Occipital lobe (tissue), 2 donors: ENCODE measurements around the gene UBD. TPM values are rescaled to one million over a fixed set of nuclear protein-coding genes. Genes with fewer than 3 reads are reported as not detected.

Experiments used
- DNase-seq: peaks from one replicate; lab custom pipeline; 2025; lab: John Stamatoyannopoulos, UW
- total RNA-seq: library from RNA; depleted of rRNA; stranded (reverse); fragments of >200 nt; gene quantifications from one replicate; pipeline ENCODE4 v1.2.3, GENCODE V29; 2014

UBD gene
- 0.47 TPM for total RNA-seq

DNA sequence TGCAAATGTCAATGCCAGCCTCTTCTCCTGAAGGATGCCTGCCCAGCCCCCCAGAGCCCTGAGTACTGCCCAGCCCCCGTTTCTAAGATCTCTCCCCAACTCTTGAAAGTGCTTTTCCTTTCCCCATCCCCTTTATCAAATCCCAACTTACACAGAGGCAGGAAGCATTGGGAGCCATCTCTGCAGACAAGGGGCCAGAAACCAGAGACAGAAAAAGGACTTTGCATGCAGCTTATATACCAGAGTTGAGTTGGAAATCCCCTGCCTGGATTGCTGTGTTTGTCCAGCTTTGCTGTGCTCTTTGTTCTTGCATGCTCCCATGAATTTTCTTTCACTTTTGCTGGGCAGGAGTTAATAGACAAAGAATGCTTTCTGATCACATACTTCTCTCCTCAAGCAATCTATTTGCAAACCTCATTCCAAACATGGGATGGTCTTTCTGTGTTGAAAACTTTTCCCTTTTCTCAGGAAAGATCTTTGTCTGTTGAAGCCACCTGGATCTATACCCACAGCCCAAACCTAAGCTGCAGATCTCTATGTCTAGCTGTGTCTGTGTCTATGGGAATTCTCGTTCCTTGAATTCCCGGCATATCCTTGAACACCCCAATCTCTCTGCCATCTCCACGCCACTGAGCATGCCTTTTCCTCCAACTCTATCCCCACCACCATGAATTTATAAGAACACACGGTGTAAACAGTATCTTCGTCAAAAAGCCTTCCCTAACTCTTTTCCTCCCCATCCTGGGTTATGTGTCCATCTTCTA is at the start of gene UBD:
UBD (minus strand) TSS at position 209 of the 764 bp plus-strand sequence; CDS start at position 178, 31 bp downstream.
- DNase-seq = no peak

DNA sequence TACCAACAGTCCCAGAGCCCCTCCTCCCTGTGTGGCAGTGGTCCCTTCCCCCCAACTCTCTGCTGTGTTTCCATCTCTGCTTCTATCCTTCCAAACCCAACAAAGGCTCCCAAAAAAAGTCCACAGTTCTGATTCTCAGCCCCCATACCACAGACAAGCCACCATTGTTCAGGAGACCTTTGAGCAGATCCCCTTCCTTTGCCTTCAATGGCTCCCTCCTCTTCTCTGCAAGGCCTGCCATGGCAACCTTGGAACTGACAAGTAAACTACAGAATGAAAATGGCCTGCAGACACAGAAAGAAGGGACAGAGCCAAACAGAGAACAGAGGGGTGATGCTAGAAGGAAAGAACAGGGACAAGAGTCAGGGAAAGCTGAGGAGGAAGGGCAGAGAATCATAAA is 48.6 kb upstream of the UBD start:
- DNase-seq = no peak

- no peak for DNase-seq
These were observed 44.4 kb upstream of the UBD start for GRCh38 chr6:29603930-29604329.

GRCh38 chr6:29603456-29603855 is 43.9 kb upstream of the UBD start:
- no peak for DNase-seq

- DNase-seq = peak; percentile 14
These were observed 43.2 kb upstream of the UBD start for GRCh38 chr6:29602564-29603361.

DNA sequence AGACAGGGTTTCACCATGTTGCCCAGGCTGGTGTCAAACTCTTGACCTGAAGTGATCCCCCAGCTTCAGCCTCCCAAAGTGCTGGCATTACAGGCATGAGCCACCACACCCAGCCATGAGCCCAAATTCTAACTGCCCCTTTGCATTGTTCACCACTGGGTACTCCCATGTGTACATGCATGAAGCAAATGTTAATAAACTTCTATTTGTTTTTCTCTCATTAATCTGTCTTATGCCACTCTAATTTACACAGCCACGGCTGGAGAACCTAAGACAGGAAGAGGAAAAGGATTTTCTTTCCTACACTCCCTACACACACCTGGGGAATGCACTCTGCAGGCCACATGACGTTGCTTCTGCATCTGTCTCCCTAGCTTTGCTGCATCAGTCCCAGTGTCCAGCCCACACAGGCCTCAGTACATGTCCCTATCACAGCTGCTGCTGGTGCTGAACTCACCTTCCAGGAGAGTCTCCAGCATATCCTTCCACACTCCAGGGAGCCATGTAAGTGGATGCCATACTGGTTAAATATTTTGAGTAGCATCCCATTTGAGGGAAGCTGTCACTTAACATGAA is 38.7 kb upstream of the UBD start:
- DNase-seq = no peak

- no peak for DNase-seq
These were observed 37.7 kb upstream of the UBD start for GRCh38 chr6:29597184-29597583.

DNA sequence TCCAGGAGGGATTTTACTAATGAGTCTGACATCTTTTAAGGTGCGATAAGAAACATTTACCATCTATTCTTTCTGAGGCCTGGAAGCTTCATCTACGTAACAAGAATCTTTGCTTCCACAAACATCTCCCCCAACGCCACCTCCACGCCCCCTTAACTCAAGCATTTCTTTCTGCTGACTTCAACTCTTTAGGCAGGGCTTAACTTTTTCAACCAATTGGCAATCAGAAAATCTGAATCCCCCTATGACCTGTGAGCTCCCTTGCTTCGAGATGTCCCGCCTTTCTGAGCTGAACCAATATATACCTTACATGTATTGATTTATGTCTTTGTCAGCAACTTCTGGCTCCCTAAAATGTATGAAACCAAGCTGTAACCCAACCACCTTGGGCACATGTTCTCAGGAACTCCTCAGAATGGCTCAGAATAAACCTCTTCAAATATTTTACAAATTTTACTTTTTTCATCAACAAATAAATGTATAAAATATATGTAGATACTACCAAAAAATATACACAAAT is 36.9 kb upstream of the UBD start:
- no peak for DNase-seq

GRCh38 chr6:29593199-29593855 is 33.8 kb upstream of the UBD start:
- DNase-seq = no peak

- DNase-seq = no peak
These were observed 32.1 kb upstream of the UBD start for GRCh38 chr6:29591677-29592076.

DNA sequence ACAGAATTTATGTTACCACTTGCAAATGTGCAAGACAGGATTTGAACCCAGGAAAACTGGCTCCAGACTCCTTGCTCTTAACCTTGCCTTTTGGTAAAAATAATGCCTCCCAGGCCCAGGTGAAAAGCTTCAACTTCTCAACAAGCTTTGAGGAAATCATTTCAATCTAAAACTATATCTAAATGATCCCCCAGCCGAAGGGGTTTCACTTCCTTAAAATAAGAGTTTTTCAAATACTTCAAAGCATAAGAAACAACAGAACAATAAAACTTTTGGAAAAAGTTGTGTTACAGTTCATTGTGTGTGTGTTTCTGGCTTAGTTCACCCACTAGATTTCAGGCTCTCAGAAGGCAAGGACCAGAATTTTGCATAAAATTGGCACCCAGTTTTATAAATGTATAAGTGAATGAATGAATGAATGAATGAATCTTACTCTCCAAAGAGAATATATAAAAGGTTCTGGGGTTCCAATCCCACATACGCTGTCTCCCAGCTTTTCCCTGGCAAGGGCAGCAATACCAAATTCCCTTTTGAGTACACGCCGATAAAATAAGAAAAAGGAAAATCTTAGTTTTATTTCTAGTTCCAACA is 30.8 kb upstream of the UBD start:
- DNase-seq = no peak

DNA sequence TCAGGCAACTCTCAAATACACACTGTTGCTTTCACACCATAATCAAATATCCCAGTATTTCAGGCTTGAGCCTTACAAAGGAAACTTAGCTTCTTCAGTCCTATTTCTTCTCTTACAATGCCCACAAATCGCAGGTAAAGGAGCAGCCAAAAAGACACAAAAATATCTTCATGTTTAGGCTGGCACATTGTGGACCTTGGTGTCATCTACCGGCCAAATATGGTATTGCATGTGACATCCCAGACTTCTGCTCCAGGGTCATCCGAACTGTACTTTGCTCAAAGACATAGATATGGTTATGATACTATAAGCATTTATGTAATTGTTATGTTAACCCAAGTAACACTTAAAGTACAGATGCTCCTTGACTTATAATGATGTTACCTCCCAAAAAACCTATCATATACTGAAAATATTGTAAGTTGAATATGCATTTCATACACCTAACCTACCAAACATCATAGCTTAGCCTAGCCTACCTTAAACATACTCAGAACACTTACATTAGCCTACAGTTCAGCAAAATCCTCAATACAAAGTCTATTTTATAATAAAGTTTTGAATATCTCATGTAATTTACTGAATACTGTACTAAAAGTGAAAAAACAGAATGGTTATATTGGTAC is 30.0 kb upstream of the UBD start:
- DNase-seq = peak; percentile 7

GRCh38 chr6:29584821-29585220 is 25.3 kb upstream of the UBD start, which contains the start of gene OR2H2:
OR2H2 (plus strand) TSS chr6:29585121; CDS start chr6:29587945, 2,824 bp downstream.
- DNase-seq = no peak

DNA sequence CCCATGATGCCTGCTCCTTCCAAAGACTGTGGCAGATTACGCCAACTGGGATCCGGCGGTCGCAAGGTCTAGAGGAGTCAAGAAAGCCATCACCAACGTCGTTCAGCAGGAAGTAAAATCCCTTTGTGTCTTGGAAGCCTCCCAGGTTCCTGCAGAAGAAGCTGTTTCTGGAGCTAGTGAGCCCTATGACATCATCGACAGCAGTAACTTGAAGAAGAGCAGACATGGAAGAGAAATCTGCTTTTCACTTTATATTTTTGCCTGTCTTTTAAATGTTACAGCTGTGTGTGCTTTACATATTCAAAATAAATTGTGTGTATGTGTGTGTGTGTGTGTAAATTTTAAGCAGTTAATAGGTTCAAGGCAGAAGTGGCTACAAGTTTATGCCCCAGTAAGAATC is 18.0 kb upstream of the UBD start:
- no peak for DNase-seq

GRCh38 chr6:29576056-29576455 is 16.5 kb upstream of the UBD start:
- DNase-seq = no peak

DNA sequence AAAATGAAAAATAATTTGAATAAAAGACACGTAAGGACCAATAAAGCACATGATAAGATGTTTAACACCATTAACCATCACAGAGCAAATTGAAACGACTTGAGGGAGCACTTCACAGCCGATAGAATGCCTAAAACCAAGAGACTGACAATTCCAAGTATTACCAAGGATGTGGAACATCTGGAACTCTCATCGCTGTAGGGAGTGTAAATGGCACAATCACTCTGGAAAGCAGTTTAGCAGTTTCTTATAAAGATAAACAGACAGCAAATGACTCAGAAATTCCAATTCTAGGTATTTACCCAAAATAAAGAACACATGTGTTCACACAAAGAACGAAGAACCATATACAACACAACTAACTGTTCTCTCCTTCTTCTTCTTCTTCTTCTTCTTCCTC is 8.5 kb upstream of the UBD start:
- DNase-seq = no peak

GRCh38 chr6:29567541-29567940 is 8.0 kb upstream of the UBD start:
- no peak for DNase-seq

DNA sequence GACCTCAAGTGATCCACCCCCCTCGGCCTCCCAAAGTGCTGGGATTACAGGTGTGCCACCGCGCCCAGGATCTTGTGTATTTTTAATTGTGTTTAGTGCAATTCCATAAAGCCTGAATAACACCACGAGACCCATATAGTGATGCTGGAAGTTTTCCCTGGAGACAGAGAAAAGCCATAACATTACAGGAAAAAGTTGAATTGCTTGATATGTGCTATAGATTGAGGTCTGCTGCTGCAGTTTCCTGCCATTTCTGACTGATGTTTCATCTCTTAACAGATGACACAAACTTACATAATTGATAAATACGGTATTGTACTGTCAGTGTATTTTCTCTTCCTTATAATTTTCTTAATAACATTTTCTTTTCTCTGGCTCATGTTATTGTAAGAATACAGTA is 7.3 kb upstream of the UBD start:
- DNase-seq = no peak

DNA sequence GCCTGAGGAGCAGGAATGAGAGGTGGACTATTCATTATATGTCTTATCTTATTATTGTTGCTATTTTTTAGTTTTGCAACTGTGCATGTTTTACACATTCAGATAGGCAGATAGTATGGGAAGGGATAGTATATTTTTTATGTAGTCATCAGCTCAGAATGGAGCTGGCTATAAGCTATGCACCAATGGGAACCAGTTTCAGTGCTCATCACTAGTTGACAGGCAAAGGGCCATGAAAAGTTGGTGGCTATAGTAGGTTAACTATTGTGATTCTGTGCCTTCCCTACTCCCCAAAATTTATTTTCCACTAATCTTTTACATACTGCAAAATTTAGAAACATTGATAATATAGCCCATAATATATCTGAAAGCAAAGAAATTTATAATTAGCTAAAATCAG is 5.3 kb upstream of the UBD start:
- no peak for DNase-seq

GRCh38 chr6:29563435-29563965 is 4.0 kb upstream of the UBD start:
- DNase-seq = no peak
